Inferior parietal cortex (tissue), 1 donor: ENCODE measurements around the gene CACNA1C.

Source experiments
- DNase-seq: peaks from one replicate; pipeline ENCODE4 v3.0.0-alpha.2; 2016; ENCODE audit errors: extremely low spot score

Gene CACNA1C

DNA sequence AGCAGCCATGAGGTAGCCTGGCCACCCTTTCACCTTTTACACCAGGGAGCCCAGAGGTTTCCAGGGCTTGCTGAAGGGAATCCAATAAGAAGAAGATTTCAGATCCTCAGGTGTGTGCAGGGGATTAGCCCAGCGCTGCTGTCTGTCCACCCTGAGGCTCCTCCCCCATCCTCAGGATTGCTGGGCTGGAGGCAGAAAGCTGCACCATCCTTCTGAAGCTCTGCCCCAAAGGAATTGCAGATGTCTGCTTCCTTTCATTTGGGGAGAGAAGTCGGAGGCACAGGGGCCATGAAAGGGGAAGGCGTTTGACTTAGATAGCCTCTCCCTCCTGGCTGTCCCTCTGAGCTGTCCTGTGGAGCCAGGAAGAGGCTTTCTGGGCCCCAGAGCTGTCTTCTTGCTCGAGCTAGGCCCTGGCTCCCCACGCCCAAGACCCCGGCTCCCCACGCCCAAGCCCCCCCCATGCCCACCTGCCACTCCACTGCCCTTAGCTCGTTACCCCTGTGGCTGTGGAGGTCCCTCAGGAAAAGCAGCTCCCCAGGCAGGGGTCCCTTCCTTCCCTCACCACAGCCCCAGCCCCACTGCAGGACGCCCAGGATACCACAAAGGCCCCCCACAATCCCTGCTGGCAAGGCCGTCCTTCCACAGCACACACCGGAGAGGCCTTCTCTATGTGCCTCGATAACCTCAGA lies 359.0 kb downstream of the CACNA1C start:
- no peak for DNase-seq

DNA sequence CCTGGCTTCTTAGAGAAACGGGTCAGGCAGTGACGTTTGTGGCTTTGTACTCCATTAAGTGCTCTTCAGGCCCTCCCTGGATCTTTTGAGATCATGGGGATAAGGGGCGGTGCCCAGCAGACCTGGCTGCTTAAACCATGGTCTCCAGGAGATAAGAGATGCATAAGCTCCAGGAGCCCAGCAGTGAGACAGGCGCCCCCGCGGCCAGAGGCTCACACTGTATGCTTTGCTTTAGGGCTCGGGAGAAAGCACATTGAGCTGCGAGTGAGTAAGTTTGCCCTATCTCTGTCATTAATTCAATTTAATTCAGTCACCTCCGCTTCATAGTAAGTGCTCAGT lies 359.5 kb downstream of the CACNA1C start:
- DNase-seq, result no peak

DNA sequence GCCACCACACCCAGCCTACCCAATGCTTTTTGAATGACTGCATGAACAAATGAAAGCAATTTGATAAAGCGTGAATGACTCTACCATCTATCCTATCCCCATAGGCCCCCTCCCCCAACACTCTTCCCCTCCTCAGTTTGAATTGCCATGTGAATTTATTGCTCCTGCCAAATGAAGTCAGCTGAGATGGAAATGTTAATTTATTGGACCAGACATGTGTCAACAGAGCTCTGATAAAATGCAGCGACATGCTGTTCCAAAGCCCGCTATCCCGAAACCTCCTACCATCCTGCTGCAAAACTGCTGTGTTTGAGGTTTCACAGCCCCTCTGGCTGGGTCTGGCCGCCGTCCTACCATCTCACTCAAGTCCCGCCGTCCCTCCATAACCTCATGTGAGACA lies 360.5 kb downstream of the CACNA1C start:
- DNase-seq, result no peak

DNA sequence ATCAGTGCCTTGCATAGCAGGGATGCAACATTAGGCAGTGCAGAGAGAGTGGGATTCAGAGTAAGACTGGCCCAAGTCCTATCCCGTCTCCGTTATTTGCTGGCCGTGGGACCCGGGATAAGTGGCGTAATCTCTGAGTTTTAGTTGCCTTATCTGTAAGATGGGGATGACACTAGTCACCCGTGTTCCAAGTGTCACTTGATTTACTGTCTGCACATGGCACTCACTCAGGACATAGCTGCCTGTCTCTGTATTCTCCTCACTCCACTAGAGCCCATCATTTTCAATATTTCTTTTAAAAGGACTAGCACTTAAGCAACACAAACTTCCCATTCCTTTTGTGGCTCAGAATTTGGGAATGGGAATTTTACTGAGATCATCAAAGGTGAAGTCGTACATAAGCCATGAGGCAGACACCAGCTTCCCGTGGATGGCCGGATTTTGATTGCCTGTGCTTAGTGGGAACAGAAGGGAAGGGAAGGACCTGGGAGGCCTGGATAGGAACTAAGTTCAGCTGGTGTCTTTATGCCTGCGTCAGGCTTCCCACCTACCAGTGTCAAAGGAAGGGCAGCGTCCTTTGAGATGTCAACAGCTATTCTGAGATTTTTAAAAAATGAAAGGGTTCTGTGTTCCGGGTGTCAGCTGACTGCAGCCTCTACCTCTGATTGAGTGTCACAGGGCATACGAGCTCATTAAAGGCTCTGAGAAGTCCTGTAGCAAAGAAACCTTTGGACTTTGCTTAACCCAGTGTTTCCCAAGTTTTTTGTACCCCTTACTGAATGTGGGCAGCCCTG lies 361.4 kb downstream of the CACNA1C start:
- DNase-seq, result no peak

DNA sequence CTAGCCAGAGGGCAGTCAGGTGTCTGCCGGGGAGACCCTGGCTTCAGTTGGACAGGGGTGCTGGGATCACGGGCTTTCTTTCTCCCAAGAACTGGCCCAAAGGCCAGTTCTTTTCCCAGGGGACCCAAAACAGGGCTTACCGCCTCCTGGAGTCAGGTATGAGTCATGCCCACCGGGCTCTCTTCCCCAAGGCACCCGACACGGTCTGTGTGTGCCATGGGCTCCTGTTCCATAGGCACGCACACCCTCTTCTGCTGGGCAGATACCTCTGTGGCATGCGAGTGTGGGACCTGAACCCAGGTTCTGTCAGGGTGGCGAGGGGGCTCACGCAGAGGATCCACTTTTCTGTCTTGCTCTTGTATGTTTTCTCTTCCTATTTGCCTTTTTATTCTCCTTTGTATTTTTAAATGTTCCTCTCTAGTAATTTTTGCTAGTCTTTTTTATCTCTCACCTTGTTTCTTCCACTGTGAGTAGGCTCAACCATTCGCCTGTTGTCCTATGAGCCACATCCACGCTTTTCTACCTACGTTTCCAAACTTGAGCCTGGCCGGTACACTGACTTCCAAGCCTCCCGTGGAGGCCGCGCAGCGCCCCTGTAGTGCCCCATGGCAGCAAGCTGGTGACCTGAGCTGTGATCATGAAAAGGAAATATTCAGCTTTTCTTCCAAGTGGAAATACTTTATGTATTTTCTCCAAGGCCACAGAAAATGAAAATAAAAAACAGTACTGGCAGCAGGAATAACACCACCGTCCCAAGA lies 362.2 kb downstream of the CACNA1C start:
- DNase-seq, result no peak

DNA sequence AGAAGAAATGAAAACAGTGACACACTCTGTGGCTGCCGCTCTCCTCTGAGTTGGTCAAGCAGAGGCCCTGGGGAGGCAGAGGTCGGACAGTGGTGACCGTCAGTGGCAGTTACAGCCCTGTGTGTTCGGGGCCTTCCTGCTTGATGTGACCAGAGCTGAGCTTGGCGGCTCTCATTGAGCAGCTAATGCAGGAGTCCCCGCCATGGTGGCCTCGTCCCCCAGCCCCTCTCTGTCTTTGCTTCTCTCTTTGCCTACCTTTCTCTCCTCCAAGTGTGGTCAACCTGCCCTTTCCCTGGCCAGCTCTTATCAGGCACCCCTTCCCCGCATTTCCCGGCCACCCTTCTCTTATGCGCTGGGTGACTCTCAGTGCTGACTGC lies 362.8 kb downstream of the CACNA1C start:
- no peak for DNase-seq

DNA sequence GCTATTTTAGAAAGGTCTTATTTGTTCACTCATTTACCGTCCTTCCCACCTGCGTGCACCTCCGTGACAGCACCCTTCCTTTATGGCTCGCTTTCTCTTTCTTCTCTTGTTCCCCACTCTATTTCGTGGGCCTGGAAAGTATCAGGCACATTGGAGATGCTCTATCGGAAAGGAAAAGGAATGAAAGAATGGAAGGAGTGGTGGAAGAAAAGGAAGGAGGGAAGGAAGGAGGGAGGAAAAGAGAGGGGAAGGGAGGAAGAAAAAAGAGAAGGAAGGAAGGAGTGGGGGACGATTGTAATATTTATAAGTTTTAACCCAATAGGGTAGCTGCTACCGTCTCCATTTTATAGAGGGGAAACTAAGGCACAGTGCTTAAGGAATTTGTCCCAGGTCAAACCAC lies 363.4 kb downstream of the CACNA1C start:
- no peak for DNase-seq

DNA sequence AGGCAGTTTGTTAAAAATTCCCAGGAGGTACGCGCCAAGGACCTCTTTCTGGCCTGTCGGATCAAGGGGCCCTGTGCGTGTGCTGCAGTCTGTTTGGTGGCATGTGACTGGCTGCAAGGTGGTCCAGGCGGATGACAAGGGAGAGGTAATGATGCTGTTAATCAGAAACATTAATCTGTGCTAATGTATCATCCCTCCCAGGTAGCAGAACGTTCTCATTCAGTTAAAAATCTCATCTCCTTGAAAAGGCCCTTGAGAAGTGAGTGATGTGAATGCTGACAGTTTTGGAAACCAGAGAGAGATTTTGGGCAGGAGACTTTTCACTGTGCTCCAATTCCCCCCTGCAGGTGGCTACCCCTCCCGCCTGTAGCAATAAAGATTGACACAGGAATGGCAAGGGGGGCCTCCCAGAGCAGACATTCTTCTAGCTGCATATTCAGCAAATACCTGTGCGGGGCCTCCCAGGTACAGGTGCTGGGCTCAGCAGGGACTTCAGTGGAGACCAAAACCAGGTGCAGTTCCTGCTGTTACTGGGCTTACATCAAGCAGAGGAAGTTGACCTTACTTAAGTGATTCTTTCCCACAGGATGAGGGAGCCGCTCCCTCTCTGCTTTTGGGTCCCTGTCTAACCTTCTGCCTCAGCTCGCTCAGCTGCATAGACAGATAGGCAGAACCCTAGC lies 364.8 kb downstream of the CACNA1C start:
- DNase-seq, result no peak

DNA sequence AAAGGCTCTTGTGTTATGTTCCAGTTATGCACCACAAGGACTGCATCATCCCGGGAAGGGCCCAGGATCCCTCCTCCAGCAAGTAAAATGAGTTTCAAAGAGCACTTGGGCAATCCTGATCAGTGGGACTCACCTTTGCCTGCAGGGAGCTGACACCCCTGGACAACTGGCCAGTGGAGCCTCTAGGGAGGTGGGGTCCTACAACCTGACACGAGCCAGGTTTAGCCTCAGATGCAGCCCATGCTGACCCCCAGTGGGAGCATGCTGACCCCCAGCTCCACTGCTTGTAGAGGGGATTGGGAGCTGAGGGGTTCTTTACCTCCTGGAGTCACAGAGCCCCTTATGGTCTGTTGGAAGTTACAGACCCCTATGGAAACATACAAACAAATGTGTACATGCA lies 365.8 kb downstream of the CACNA1C start:
- DNase-seq, result no peak

DNA sequence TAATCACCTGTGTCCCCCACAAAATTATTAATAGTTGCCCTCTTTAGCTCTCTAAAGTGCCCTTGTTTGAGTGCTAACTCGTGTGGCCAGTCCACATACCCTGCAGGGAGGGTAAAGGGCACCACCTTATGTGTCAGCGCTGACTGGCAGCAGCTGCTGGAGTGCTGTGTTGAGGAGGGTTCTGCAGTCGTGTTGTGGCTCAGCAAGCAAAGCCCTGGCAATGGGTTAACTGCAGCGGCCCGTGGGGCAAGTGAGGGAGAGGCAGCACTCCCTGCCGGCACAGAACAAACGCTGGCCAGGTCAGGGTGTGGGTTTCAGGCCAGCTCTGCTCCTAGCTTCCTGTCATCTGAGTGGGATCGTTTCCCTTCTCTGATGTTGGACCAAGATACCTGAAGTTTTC lies 369.8 kb downstream of the CACNA1C start:
- DNase-seq, result no peak

DNA sequence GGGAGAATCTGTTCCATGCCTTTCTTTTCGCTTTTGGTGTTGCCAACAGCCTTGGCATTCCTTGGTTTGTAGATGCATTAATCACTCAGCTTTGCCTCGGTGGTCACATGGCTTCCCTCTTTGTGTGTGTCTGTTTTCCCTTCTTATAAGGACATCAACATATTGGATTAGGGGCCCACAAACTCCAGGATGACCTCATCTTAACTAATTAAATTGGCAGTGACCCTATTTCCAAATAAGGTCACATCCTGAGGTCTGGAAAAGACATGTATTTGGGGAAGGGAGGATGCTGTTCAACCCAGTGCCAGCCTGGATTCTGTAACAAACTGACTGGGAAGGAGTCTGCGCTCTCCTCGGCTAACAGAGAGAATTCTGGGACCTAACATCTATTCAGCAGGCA lies 376.2 kb downstream of the CACNA1C start:
- DNase-seq, result no peak

DNA sequence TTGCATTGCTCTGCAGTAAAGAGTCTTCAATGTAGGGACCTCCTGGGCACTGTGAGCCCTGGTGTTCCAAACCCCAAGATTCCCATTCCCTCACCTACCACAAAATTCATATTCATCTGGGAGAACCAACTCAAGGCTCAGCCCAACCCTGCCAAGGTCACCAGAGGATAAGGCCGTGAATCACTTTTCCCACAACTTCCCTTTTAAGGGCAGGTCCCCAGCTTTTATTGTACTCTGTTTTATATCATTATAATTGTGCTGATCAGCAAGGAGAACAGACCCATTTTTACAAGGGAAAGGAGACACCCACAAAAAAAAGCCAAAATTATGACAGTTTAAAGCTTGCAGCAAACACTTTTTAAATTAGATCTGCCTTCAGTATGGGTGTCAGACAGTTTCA lies 379.0 kb downstream of the CACNA1C start:
- DNase-seq, result no peak

DNA sequence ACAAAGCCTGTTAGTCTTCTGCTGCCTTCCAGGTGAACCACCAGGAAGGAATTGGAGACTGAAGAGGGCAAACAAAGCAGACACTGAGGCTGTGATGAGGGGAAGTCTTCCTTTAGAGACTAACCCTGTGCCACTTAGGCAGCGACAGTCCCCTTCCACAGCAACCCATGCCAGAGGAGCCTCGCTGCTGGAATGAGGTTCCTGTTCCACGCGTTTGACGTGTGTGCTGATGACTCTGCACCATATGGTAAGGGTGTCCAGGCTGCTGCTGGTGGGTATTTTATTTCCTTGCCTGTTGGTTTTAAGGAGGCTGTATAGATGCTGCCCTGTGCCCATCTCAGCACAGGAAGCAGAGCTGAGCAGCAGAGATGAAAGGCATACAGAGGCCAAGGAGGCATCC lies 380.1 kb downstream of the CACNA1C start:
- DNase-seq, result no peak

DNA sequence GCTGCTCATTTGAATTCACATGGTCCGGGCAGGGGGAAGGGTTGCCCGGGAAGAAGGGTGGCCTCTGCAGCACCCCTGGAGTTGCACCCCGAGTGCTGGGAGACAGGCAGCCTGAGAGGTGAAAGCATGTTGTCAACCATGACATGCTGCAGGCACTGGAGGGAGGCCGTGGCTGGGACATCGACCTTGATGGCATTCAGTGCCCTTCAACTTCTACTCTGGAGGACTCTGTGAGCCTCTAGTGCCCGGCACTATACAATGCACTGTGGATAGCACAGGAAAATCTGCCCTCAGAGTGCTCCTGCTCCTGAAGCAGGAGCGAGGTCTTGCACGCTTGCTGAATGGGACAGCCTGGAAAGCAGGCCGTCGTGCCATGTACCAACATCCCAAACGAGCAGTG lies 382.7 kb downstream of the CACNA1C start:
- no peak for DNase-seq

DNA sequence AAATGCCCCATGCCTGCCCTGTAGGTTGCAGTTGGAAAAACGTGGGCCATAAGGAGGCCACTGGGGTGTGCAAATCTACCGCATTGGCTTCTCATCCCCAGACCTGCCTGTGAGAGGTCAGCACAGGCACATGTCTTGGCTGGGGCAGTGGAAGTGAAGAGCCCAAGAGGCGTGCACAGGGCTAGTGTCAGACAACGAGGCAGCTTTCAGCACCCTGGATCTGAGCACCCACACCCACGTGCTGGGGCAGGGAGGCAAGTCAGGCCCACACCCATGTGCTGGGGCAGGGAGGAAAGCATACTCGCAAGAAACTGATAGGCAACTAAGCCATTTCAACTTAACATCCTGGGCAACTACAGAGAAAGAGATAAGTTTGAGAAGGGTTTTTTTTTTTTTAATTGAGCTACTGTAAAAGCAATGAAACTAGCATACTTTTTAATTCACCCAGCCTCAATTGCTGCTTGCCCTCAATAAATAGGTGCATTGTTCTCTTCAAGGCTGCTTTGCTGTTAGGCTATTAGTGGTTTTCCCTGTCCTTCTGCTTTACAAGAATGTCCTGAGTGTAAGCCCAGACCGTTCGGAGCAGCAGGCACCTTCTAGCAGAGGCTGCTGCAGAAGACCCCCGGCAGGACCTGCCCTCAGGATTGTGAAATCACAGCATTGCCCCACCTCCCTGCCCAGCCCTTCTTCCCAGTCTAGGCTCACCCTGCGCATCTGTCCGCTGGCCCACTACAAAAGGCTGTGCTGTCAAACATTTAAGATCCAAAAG lies 386.7 kb downstream of the CACNA1C start:
- no peak for DNase-seq

DNA sequence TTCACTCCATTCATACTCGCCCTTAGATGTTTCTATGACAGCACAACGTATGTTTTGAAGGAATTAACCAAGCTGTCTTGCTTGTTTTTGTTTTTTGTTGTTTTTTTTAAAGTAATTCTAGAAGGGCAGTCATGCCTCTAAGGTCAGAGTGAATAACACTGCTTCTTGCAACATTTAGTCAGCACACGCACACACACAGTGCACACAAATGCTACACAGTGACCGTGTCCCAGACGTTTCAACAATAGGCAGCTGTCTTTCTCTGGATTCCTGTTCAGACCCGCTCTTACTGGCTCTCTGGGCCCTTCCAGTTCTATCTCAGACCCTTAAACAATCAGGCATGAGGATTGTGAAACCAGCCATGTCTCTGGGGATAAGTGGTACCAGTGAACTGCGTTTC lies 391.0 kb downstream of the CACNA1C start:
- DNase-seq, result no peak

DNA sequence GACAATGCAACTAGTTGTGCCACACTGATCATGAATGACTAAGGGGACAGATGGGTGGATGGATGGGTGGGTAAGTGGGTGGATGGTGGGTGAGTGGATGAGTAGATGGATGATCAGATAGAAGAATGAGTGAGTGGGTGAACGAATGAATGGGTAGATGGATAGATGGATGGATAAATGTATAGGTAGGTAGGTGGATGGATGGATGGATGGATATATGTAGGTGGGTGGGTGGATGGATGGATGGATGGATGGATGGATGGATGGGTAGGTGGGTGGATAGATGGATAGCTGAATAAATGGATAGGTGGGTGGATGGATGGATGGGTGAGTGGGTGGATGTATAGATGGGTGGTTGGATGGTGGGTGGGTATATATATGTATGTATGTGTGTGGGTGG lies 393.2 kb downstream of the CACNA1C start:
- DNase-seq, result no peak

DNA sequence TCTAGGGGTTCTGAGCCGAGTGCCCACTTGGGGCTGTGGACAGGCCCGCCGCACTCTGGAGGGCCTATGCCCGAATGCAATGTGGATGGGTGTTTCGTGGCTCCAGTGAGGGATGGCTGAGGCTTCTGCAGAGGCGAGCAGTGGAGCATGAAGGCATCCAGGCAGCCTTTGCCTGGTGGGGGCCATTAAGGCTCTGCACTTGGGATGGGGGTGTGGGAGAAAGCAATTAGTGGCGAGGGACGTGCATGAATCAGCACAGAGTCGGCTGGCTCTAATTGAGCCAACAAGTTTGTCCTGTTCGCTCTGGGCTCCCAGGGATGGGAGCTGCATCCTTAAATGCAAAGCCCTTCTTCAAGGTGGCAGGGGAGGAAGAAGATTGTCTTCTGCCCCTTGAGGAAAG lies 395.1 kb downstream of the CACNA1C start:
- DNase-seq, result no peak

DNA sequence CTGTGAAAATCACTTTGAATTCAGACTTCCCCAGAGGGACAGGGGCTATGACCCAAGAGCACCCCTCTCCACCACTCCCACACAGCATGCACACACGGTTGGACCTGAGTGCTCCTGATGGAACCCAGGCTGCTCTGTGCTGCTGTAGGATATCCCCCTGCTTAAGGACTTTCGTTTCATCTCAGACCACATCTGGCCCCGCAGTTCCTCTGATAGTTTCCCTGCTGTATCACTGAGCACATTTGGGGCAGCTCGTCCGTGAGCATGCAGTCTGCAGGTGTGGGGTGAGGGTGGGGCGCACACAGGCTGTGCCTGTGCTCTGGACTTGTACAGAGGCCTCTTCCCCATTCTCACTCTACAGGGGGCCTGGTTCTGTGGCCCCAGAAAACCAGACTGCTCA lies 396.8 kb downstream of the CACNA1C start:
- DNase-seq, result no peak

DNA sequence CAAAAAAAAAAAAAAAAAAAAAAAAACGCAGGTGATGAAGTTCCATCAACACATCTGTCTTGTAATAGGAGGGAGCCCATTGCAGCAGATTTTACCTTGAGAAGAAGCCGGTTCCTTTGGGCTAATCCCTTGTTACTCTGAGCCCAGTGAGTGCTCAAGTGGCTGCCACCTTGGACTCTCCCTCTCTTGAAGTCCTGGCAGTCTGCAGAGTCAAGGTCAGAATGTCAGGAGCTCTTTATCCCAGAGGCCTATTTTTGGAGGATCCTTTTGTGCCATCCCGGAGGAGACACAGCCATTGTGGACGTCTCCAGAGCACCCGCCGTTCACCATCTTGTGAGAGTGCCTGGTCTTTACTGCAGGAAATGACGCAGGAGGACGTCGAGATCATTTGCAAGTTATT lies 397.8 kb downstream of the CACNA1C start:
- no peak for DNase-seq

DNA sequence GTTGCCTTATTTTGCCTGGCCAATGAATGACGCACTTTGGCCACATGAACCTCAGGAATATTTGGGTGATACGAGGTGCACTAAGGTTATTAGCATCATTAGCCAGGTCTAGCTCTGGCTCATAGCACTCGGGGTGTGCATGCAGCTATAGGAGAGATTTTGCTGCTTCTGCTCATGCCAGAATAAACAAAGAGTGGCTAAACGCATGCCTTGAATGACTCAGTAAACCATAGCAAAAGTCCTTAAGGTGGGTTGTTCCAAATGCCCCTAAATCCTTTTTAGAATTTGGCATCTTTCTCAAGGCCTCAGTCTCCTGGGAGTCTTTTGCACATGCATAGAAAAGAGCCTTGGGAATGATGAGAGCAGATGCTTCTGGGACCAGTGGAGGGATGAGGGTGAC lies 398.2 kb downstream of the CACNA1C start:
- no peak for DNase-seq

DNA sequence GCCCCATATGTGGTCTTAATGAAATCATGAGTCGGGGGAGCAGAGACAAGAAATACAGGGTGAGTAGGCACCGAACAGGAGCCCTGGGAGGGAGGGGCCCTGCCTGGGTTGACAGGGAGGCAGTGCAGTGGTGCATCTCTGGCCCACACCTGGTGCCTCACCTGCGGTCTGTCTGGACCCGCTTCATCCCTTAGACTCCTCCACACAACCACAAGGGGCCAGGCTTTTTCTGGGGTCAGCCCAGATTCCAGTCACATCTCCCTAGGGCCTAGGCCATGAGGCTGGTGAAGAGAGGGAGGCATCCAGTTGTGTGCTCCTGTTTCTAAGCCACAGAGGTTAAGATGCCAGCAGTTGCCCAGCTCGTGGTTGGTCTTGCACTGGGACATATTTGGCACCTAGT lies 398.7 kb downstream of the CACNA1C start:
- DNase-seq, result no peak
